Colon (tissue), 2 donors: ENCODE data around the gene EVI5L.

Source experiments
- FAIRE-seq: peaks from 2 replicates; lab custom pipeline; 2012; peaks lifted over from hg19 to GRCh38; lab: Jason Lieb, UNC
- donor health status: control.
- donor health status: control.

EVI5L gene

DNA sequence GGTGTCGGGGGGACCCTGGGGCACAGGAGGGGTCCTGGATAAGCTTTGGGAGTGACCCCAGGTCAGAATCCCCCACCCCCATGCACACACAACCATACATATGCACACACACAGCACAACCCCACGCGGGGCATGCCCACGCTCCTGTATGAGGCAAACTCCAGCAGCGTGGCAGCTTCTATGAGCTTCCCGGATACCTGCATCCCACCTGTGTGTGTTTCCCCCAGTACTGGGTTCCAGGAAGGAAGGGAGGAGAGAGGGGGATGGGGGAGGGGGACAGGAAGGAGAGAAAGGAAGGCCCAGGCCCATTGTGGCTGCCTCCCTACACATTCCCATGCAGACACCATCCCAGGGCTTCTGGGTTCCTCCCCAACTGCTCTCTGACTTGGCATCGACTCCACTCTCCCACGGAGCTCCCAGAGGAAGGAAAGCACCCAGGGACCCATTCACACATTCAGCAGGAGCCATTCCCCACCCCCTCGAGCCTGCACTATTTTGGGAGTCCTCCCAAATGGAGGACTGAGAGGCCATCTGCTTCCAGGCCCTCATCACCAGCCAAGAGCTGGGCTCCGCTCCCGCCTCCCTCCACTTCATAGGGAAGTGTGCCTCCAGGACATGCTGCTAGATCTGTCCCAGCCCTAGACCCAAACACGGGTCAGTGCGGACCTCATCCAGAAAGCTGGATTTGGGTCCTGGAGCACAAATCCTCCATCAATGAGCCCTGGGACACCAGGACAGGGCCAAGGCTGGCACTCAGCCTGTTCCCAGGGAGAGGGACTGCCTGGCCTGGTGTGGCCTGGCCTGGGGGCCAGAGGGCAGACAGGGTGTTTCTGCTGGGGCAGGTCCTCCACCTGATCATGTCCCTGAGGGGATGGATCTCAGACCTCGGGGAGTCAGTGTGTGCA, 30.9 kb downstream of the EVI5L start:
- no peak for FAIRE-seq

- no peak for FAIRE-seq
Measured at GRCh38 chr19:7861619-7862412, 31.8 kb downstream of the EVI5L start.

GRCh38 chr19:7862413-7862951, 32.5 kb downstream of the EVI5L start:
- no peak for FAIRE-seq

DNA sequence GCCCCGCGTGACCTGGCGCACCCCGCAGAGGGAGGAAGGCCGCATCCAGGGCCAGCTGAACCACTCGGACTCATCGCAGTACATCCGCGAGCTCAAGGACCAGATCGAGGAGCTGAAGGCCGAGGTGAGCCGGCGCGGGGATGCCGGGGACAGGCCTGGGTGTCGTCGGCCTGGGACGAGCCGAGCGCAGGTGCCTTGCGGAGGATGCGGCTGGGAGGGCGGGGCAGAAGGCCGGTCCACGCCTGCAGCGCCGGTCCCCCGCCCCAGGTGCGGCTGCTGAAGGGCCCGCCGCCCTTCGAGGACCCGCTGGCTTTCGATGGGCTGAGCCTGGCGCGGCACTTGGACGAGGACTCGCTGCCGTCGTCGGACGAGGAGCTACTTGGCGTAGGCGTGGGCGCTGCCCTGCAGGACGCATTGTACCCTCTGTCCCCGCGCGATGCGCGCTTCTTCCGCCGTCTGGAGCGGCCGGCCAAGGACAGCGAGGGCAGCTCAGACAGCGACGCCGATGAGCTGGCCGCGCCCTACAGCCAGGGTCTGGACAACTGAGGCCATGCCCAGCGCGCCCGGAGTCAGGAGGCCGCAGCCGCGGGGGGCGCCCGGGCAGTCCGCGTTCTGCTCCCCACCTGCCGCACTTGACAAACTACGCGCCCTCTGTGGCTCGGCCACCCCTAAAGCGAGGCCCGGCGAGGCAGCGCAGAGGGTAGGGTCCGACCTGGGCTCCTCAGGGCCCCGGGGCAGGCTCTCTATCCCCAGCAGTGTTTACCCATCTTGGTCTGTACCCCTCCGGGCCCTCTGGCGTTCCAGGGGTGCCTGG, 33.3 kb downstream of the EVI5L start:
- FAIRE-seq = no peak

GRCh38 chr19:7863971-7864689, 34.1 kb downstream of the EVI5L start:
- no peak for FAIRE-seq

- FAIRE-seq = no peak
Measured at GRCh38 chr19:7864690-7865074, 34.7 kb downstream of the EVI5L start.

DNA sequence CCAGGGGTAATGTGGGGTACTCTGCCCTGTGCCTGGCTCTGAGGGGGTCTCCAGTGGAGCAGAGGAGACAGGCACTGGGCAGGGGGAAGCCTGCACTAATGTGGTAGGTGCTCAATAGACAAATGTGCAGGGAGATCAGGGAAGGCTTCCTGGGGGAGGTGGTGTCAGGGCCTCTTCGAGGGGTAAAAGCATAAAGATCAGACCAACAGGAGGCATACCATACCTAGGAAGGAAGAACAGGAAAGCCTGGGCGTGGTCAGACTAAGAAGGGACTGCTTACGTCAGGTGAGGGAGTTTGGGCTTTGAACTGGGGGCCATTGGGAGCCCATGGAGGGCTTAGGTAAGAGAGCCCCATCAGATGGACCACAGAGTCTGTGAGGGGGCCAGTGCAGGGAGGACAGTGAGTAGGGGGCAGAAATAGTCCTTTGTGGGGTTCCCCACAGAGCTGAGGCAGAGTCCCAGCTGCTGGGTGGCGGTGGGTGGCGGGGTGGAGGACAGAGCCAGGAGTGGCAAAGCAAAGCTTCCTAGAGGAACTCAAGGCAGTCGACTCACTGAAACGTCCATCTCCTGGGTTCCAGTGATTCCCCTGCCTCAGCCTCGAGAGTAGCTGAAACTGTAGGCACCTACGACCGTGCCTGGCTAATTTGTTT, 35.4 kb downstream of the EVI5L start:
- FAIRE-seq = no peak

DNA sequence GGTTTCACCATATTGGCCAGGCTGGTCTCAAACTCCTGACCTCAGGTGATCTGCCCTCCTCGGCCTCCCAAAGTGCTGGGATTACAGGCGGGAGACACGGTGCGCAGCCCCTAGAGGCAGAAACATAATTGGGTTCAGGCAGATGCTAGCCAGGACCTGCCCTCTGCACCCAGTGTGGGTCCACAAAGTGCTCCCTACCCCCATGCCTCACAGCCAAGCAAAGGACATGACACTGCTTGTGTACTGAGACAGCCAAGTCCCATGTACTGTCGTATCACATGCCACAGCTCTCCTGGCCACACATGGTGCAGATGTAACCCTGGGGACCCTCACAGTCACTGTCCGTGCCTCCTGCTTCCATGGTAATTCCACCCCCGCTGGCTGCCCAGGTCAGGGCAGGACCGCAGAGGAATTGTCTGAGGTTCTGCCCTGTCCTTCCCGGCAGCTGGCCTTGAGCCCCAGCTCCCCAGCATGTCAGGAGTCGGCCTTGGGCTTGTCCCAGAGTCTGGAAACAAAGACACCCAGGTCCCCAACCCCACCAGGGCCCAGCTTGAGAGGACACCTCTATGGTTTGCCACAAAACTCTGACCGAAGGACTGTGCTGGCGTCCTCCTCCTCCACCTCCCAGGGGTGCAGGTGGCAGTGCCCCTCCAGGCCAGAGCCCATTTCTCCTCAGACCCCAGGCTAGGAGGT, 36.5 kb downstream of the EVI5L start:
- FAIRE-seq = no peak

DNA sequence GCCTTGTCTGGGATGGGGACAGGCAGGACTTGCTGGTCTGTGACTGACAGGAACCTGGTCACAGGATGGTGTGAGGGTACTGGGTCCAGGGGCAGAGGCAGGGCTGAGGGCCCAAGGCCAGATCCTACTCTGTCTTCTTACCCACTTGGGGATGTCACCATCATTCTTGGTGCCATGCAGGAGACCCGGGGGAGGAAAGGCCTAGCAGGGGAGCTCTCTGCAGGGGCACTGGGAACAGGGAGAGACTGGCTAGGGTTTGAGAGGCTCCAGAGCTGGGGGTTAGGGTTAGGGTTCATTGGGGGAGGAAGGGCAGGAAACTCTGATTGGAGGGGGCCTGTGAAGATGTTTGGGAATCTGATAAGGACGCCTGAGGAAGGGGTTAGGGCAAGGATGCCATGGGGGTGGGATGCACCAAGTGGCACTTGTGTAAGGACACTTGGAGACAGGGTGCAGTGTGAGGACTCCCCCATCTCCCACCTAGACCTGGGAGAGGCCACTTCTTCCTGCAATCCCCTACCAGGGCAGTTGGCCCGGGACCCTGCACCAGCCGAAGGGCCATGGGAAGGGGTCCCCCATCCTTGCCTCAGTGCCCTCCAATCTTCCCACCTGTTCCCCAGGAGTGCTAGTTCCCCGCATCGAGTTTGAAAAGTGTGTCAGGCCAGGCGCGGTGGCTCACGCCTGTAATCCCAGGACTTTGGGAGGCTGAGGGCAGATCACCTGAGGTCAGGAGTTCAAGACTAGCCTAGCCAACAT, 37.2 kb downstream of the EVI5L start:
- FAIRE-seq = no peak

DNA sequence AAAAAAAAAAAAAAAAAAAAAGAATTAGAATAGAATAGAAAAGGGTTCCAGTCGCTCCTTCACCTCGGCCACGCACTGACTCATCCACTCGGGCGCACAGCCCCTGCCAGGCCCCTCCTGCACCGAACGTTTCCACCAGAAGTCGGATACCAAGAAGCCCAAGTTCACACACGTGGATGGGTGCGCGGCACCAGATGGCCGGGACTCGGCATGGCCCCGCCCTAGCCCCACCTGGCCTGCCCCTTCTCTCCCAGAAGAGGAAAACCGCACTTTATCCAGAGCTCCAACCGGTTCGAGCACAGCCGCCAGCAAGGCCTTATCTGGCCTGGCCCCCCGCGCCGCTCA, 38.3 kb downstream of the EVI5L start:
- FAIRE-seq = no peak

GRCh38 chr19:7868671-7869452, 38.8 kb downstream of the EVI5L start:
- FAIRE-seq = no peak

- no peak for FAIRE-seq
Measured at GRCh38 chr19:7869453-7869909, 39.5 kb downstream of the EVI5L start.

GRCh38 chr19:7869910-7870511, 40.0 kb downstream of the EVI5L start:
- no peak for FAIRE-seq

GRCh38 chr19:7870571-7871436, 40.8 kb downstream of the EVI5L start:
- no peak for FAIRE-seq

- FAIRE-seq = no peak
Measured at GRCh38 chr19:7871437-7872305, 41.7 kb downstream of the EVI5L start.
